ENCODE measurements around the gene EIF1B.

EIF1B gene

GRCh38 chr3:40309418-40309924, at the start of gene EIF1B:
TSS of gene EIF1B (plus strand) at chr3:40309707. CDS start at chr3:40309942, 235 bp downstream.
- Mint-ChIP-seq H3K4me3 (peak within 1 kb of the TSS; percentile 97), H3K4me1 (peaks cover 26% of the 10 kb centered on the region), H3K27me3 (ENCODE audit: low read depth, poor library complexity) (peaks cover 5% of the 10 kb centered on the region), H3K27ac (peak within 1 kb of the TSS; percentile 99), H3K9me3 (no peaks in the 10 kb centered on the region), H3K36me3 (ENCODE audit: low read depth) (peaks cover 31% of the 10 kb centered on the region)
- DNase-seq = peak; percentile 99
- peak; percentile 81 for TF ChIP-seq CTCF (IDR thresholded peaks at IDR 0.05)

GRCh38 chr3:40262331-40262730, 47.2 kb upstream of the EIF1B start:
- DNase-seq = no peak
- H3K4me3 Mint-ChIP-seq = no peak overlapping the region
- no peaks in the 10 kb centered on the region for H3K9me3 Mint-ChIP-seq
- H3K27me3 Mint-ChIP-seq (ENCODE audit: low read depth, poor library complexity) = peaks cover 4% of the 10 kb centered on the region
- TF ChIP-seq CTCF (IDR thresholded peaks at IDR 0.05) = no peak
- peaks cover 6% of the 10 kb centered on the region for H3K4me1 Mint-ChIP-seq
- no peaks in the 10 kb centered on the region for H3K36me3 Mint-ChIP-seq (ENCODE audit: low read depth)
- H3K27ac Mint-ChIP-seq = no peak overlapping the region

GRCh38 chr3:40264451-40264850, 45.1 kb upstream of the EIF1B start:
- no peak overlapping the region for H3K4me3 Mint-ChIP-seq
- no peaks in the 10 kb centered on the region for H3K9me3 Mint-ChIP-seq
- no peak for DNase-seq
- H3K27me3 Mint-ChIP-seq (ENCODE audit: low read depth, poor library complexity) = peaks cover 7% of the 10 kb centered on the region
- H3K27ac Mint-ChIP-seq = no peak overlapping the region
- H3K4me1 Mint-ChIP-seq = peaks cover 14% of the 10 kb centered on the region
- no peaks in the 10 kb centered on the region for H3K36me3 Mint-ChIP-seq (ENCODE audit: low read depth)
- TF ChIP-seq CTCF (IDR thresholded peaks at IDR 0.05) = no peak

DNA sequence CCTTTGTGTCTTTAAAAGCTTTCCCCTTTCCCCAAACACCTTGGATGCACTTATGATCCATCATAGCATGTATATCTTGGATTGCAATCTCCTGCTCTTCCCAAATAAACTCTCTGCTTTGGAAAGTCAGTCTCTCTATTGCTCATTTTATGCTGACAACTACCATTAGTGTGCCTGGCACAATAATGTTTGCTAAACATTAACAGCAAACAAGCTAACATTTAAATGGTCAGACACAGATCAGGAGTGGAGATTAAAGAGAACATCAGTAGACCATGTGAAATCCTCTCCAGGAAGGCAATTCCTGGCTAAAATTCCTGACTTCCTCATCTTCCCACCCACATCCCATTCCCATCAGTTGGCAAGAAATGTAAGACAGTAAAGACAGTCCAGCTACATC, 44.3 kb upstream of the EIF1B start:
- no peaks in the 10 kb centered on the region for H3K36me3 Mint-ChIP-seq (ENCODE audit: low read depth)
- peaks cover 2% of the 10 kb centered on the region for H3K9me3 Mint-ChIP-seq
- no peak overlapping the region for H3K27ac Mint-ChIP-seq
- H3K27me3 Mint-ChIP-seq (ENCODE audit: low read depth, poor library complexity) = peaks cover 7% of the 10 kb centered on the region
- H3K4me3 Mint-ChIP-seq = no peak overlapping the region
- no peak for TF ChIP-seq CTCF (IDR thresholded peaks at IDR 0.05)
- no peak for DNase-seq
- H3K4me1 Mint-ChIP-seq = peaks cover 14% of the 10 kb centered on the region

DNA sequence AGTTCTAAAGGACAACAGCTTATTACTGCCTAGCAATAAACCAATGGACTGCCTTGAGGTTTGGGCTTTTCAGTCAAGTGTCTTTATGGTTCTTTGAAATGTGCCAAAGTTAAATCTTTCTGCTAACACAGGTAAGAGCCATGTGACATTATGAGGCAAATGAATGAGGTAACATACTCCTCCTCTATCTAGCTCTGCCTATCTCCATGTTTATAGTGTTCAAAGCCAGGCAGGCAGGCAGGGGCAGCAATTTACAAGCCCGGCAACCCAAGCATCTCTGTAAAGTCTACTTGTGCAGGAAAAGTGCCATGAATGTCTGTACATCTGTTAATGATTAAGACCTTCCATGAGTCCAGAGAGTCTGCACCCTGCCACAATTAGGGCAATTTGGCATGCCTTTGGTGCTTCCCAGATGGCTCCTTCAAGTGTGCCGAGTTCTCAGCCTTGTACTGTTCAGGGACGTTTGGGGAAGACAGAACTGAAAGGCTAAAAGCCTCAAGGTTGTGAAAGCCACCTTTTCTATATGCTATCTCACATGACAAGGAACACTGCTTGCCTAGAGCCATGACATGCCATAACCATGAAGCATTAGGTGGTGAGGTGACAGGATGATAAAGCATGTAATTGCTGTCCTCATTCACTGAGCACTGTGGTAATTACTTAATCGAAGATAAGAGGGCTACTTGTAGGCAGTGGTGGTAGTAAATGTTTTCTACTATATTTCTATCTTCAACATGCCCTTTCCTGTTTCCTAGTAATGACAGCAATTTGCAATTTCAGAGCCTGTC, 41.4 kb upstream of the EIF1B start:
- DNase-seq = no peak
- H3K4me1 Mint-ChIP-seq = peaks cover 8% of the 10 kb centered on the region
- H3K36me3 Mint-ChIP-seq (ENCODE audit: low read depth) = no peaks in the 10 kb centered on the region
- H3K4me3 Mint-ChIP-seq = no peak overlapping the region
- H3K27me3 Mint-ChIP-seq (ENCODE audit: low read depth, poor library complexity) = peaks cover 7% of the 10 kb centered on the region
- no peak for TF ChIP-seq CTCF (IDR thresholded peaks at IDR 0.05)
- peaks cover 17% of the 10 kb centered on the region for H3K9me3 Mint-ChIP-seq
- H3K27ac Mint-ChIP-seq = no peak overlapping the region
